Measurements from ENCODE around the gene SELP.

GRCh38 chr1:169557131-169557530 is 72.8 kb downstream of the SELP start:
- no peak for TF ChIP-seq CTCF (IDR thresholded peaks at IDR 0.05)
- TF ChIP-seq FOXP4 (CRISPR knock-in tag; IDR thresholded peaks at IDR 0.05), result no peak
- no peak for TF ChIP-seq ATF6 (CRISPR knock-in tag; IDR thresholded peaks at IDR 0.05)
- no peak for TF ChIP-seq ZBTB43 (CRISPR knock-in tag; IDR thresholded peaks at IDR 0.05)
- TF ChIP-seq FOXK1 (CRISPR knock-in tag; IDR thresholded peaks at IDR 0.05), result no peak
- TF ChIP-seq ZNF512 (CRISPR knock-in tag; IDR thresholded peaks at IDR 0.05; ENCODE audit: borderline replicate concordance), result no peak
